T-helper 1 cell treated with Interleukin-12 subunit alpha and Interleukin-12 subunit beta and Interleukin-4 antibody, amounts not matched to agents 30 μg/mL and 1 μg/mL, for 36 hours (primary cell): Measurements from ENCODE around the gene REP15.
"Not testable (repeated sequence)": the region's sequence is repeated elsewhere in the genome, so short reads cannot be mapped to it uniquely, and the experiment has no call there.

Experiments used
- H3K27ac Mint-ChIP-seq: one replicate; pipeline ENCODE4 v1.8.0; 2021; ENCODE audit warnings: mild to moderate bottlenecking, mixed read lengths
- H3K27me3 Mint-ChIP-seq: one replicate; pipeline ENCODE4 v1.8.0; 2021; ENCODE audit warnings: low read depth, mixed read lengths
- H3K36me3 Mint-ChIP-seq: one replicate; pipeline ENCODE4 v1.8.0; 2021; ENCODE audit warnings: low read depth, mixed read lengths
- H3K4me1 Mint-ChIP-seq: one replicate; pipeline ENCODE4 v1.8.0; 2021; ENCODE audit warnings: low read depth, mixed read lengths
- H3K4me3 Mint-ChIP-seq: one replicate; pipeline ENCODE4 v1.8.0; 2021; ENCODE audit warnings: mild to moderate bottlenecking, moderate library complexity, mixed read lengths
- H3K9me3 Mint-ChIP-seq: one replicate; pipeline ENCODE4 v1.8.0; 2021; ENCODE audit warnings: mixed read lengths

The REP15 gene

GRCh38 chr12:27711317-27711682 lies 15.1 kb downstream of the REP15 start:
- peaks cover 15% of the 10 kb centered on the region for H3K27me3 Mint-ChIP-seq

GRCh38 chr12:27711967-27712366 lies 15.7 kb downstream of the REP15 start:
- Mint-ChIP-seq H3K4me1 (peaks cover 17% of the 10 kb centered on the region), H3K27me3 (peaks cover 15% of the 10 kb centered on the region), H3K4me3 (peak overlapping the region; percentile 94), H3K9me3 (no peaks in the 10 kb centered on the region), H3K36me3 (peaks cover 20% of the 10 kb centered on the region), H3K27ac (peak overlapping the region; percentile 3)

More at GRCh38 chr12:27711317-27711682, 15.1 kb downstream of the REP15 start:
- Mint-ChIP-seq H3K36me3 (peaks cover 20% of the 10 kb centered on the region), H3K4me3 (peak overlapping the region; percentile 94), H3K9me3 (no peaks in the 10 kb centered on the region), H3K4me1 (peaks cover 17% of the 10 kb centered on the region), H3K27ac (peak overlapping the region; percentile 94)

GRCh38 chr12:27723212-27723611 lies 27.0 kb downstream of the REP15 start:
- Mint-ChIP-seq H3K4me1 (peaks cover 7% of the 10 kb centered on the region), H3K4me3 (no peak overlapping the region), H3K27ac (no peak overlapping the region), H3K36me3 (peaks cover 13% of the 10 kb centered on the region), H3K9me3 (no peaks in the 10 kb centered on the region), H3K27me3 (no peaks in the 10 kb centered on the region)

- Mint-ChIP-seq H3K9me3 (no peaks in the 10 kb centered on the region), H3K27me3 (no peaks in the 10 kb centered on the region), H3K27ac (no peak overlapping the region), H3K4me3 (no peak overlapping the region), H3K36me3 (peaks cover 16% of the 10 kb centered on the region), H3K4me1 (no peaks in the 10 kb centered on the region)
These were observed 33.9 kb downstream of the REP15 start for GRCh38 chr12:27730097-27730588.

GRCh38 chr12:27732281-27732680 lies 36.0 kb downstream of the REP15 start:
- Mint-ChIP-seq H3K36me3 (peaks cover 16% of the 10 kb centered on the region), H3K27me3 (no peaks in the 10 kb centered on the region), H3K4me1 (no peaks in the 10 kb centered on the region), H3K27ac (no peak overlapping the region), H3K4me3 (no peak overlapping the region), H3K9me3 (no peaks in the 10 kb centered on the region)

GRCh38 chr12:27733052-27733656 lies 36.9 kb downstream of the REP15 start:
- Mint-ChIP-seq H3K27ac (no peak overlapping the region), H3K36me3 (peaks cover 19% of the 10 kb centered on the region), H3K27me3 (no peaks in the 10 kb centered on the region)

GRCh38 chr12:27733791-27734190 lies 37.5 kb downstream of the REP15 start:
- peaks cover 1% of the 10 kb centered on the region for H3K4me1 Mint-ChIP-seq
- no peaks in the 10 kb centered on the region for H3K27me3 Mint-ChIP-seq
- no peak overlapping the region for H3K27ac Mint-ChIP-seq
- H3K9me3 Mint-ChIP-seq, result no peaks in the 10 kb centered on the region
- peaks cover 21% of the 10 kb centered on the region for H3K36me3 Mint-ChIP-seq
- no peak overlapping the region for H3K4me3 Mint-ChIP-seq

More at GRCh38 chr12:27733052-27733656, 36.9 kb downstream of the REP15 start:
- H3K9me3 Mint-ChIP-seq, result no peaks in the 10 kb centered on the region
- no peaks in the 10 kb centered on the region for H3K4me1 Mint-ChIP-seq
- H3K4me3 Mint-ChIP-seq, result no peak overlapping the region

- H3K9me3 Mint-ChIP-seq, H3K27ac Mint-ChIP-seq, H3K4me1 Mint-ChIP-seq, H3K27me3 Mint-ChIP-seq, H3K4me3 Mint-ChIP-seq: not testable (repeated sequence)
- peaks cover 21% of the 10 kb centered on the region for H3K36me3 Mint-ChIP-seq
These were observed 38.1 kb downstream of the REP15 start for GRCh38 chr12:27734321-27734720.

- Mint-ChIP-seq H3K4me3 (no peak overlapping the region), H3K4me1 (peaks cover 4% of the 10 kb centered on the region), H3K9me3 (no peaks in the 10 kb centered on the region), H3K36me3 (peaks cover 23% of the 10 kb centered on the region), H3K27me3 (no peaks in the 10 kb centered on the region), H3K27ac (no peak overlapping the region)
These were observed 47.4 kb downstream of the REP15 start for GRCh38 chr12:27743601-27744000.

- not testable (repeated sequence) for H3K27ac Mint-ChIP-seq, H3K4me1 Mint-ChIP-seq, H3K9me3 Mint-ChIP-seq, H3K4me3 Mint-ChIP-seq, H3K27me3 Mint-ChIP-seq
- H3K36me3 Mint-ChIP-seq, result peaks cover 23% of the 10 kb centered on the region
These were observed 49.5 kb downstream of the REP15 start for GRCh38 chr12:27745734-27746133.
